Lower leg skin (tissue), 4 donors: Measurements from ENCODE around the gene C16orf96. TPM values are rescaled to one million over a fixed set of nuclear protein-coding genes. Genes with fewer than 3 reads are reported as not detected.

Source experiments
- DNase-seq, 2 donors: peaks; one replicate each; pipeline ENCODE4 v3.0.0-alpha.2; 2019; ENCODE audit warnings: low spot score in 2 of 2
- H3K4me3 ChIP-seq: fragments of 200-600 bp; sonication (generic); 2 replicates; pipeline ENCODE4 v1.5.1; 2017; ENCODE audit warnings: mild to moderate bottlenecking, low read depth; ENCODE audit not compliant: poor library complexity, severe bottlenecking
- CTCF ChIP-seq, 3 donors: fragments of 450-650 bp; IDR thresholded peaks; one replicate each; pipeline ENCODE4 v1.5.1; 2016; ENCODE audit warnings: antibody characterized with exemption in 3 of 3, mild to moderate bottlenecking in 3 of 3, moderate library complexity in 2 of 3
- POLR2A ChIP-seq, 2 donors: fragments of 450-650 bp; IDR thresholded peaks; one replicate each; pipeline ENCODE4 v1.6.1; 2016 to 2017; ENCODE audit warnings: antibody characterized with exemption in 2 of 2, mild to moderate bottlenecking in 1 of 2, moderate library complexity in 1 of 2
- WGBS, 2 donors: methylation state at CpG; one replicate each; pipeline ENCODE4 v1.1.5; 2018; 5-methylcytosine and 5-hydroxymethylcytosine counted together
- intact Hi-C: fragments of 100-400 bp; cut with DNase I; formaldehyde crosslinking; loops from one replicate; pipeline ENCODE4 v1.15.0; 2023; ENCODE audit warnings: low total_unique reads
- total RNA-seq, 4 donors: library from RNA; depleted of rRNA; stranded (reverse); fragments of >200 nt; gene quantifications; one replicate each; pipeline ENCODE4 v1.1.0, GENCODE V29; 2016

C16orf96 gene
- total RNA-seq, 4 donors from 2014 or later = 0.08 to 0.49 (median 0.29) TPM

- H3K4me3 ChIP-seq = peak within 1 kb of the TSS; percentile 94
- intact Hi-C loops = no loop called here
- WGBS, 2 donors = 6 to 14% methylated on average over 26 to 41 of the region's 42 CpGs
- DNase-seq = peak; percentile 95 to 98
- TF ChIP-seq CTCF (IDR thresholded peaks at IDR 0.05) = peak in 1 of 3 donors; percentile 90
- no peak for TF ChIP-seq POLR2A (IDR thresholded peaks at IDR 0.05)
These were observed 68.1 kb downstream of the C16orf96 start, which contains the start of gene MGRN1 for GRCh38 chr16:4624015-4624826. TSS of gene MGRN1 (plus strand) at chr16:4624826. CDS start at chr16:4624961, 135 bp downstream.

- intact Hi-C loops = no loop called here
- DNase-seq = peak; percentile 64 to 94
- WGBS, 2 donors = 0% methylated on average over 11 to 33 of the region's 80 CpGs
- peak overlapping the region; percentile 94 for H3K4me3 ChIP-seq
- TF ChIP-seq CTCF (IDR thresholded peaks at IDR 0.05) (no peak), POLR2A (IDR thresholded peaks at IDR 0.05) (peak in 1 of 2 donors; percentile 68)
These were observed 68.9 kb downstream of the C16orf96 start for GRCh38 chr16:4624827-4625559.

GRCh38 chr16:4625560-4626159 is 69.5 kb downstream of the C16orf96 start:
- intact Hi-C loops = no loop called here
- no peak for DNase-seq
- 6 to 10% methylated on average over 9 to 10 of the region's 11 CpGs for WGBS, 2 donors
- TF ChIP-seq CTCF (IDR thresholded peaks at IDR 0.05) (no peak), POLR2A (IDR thresholded peaks at IDR 0.05) (no peak)
- peak overlapping the region; percentile 94 for H3K4me3 ChIP-seq

GRCh38 chr16:4626396-4626795 is 70.3 kb downstream of the C16orf96 start:
- intact Hi-C loops = no loop called here
- no peak overlapping the region for H3K4me3 ChIP-seq
- 55 to 58% methylated on average over 6 of the region's 6 CpGs for WGBS, 2 donors
- no peak for TF ChIP-seq POLR2A (IDR thresholded peaks at IDR 0.05)
- TF ChIP-seq CTCF (IDR thresholded peaks at IDR 0.05) = no peak
- no peak for DNase-seq

DNA sequence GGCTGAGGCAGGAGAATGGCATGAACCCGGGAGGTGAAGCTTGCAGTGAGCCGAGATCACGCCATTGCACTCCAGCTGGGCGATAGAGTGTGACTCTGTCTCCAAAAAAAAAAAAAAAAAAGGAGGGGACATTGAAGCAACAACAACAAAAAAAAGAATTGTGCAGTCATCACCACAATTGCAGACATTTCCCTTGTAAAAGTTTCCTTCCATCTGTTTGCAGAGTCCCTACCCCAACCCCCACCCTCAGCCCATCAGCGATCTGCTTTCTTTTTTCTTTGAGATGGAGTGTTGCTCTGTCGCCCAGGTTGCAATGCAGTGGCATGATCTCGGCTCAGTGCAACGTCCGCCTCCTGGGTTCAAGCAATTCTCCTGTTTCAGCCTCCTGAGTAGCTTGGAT is 72.1 kb downstream of the C16orf96 start:
- TF ChIP-seq CTCF (IDR thresholded peaks at IDR 0.05) (no peak), POLR2A (IDR thresholded peaks at IDR 0.05) (no peak)
- intact Hi-C loops = no loop called here
- no peak for DNase-seq
- WGBS, 2 donors = 90 to 93% methylated on average over 9 of the region's 9 CpGs
- H3K4me3 ChIP-seq = no peak overlapping the region
